T-helper 17 cell (primary cell): ENCODE data around the gene LYPD4. TPM values are rescaled to one million over a fixed set of nuclear protein-coding genes. Genes with fewer than 3 reads are reported as not detected.

Experiments
- ATAC-seq: fragments of 150-1000 bp; cut with Tn5 transposase; 2 replicates; pipeline ENCODE4 v1.10.0; 2021; ENCODE audit warnings: mild to moderate bottlenecking, moderate library complexity
- DNase-seq, 3 donors: peaks; one replicate each; pipeline versions ENCODE4 v3.0.0 to v3.0.0-alpha.2; 2020 to 2021
- H3K9me3 ChIP-seq: one replicate; pipeline ENCODE4 v1.7.0; 2013; ENCODE audit warnings: low read length, mild to moderate bottlenecking; ENCODE audit not compliant: control insufficient read depth, poor library complexity, severe bottlenecking
- H3K27ac Mint-ChIP-seq: one replicate; pipeline ENCODE4 v1.8.0; 2022; ENCODE audit warnings: mild to moderate bottlenecking, moderate library complexity, mixed read lengths
- H3K27me3 Mint-ChIP-seq: one replicate; pipeline ENCODE4 v1.8.0; 2022; ENCODE audit warnings: mixed read lengths
- H3K36me3 Mint-ChIP-seq: one replicate; pipeline ENCODE4 v1.8.0; 2022; ENCODE audit warnings: low read depth, mixed read lengths
- H3K4me1 Mint-ChIP-seq: one replicate; pipeline ENCODE4 v1.8.0; 2022; ENCODE audit warnings: mild to moderate bottlenecking, mixed read lengths
- H3K4me3 Mint-ChIP-seq: one replicate; pipeline ENCODE4 v1.8.0; 2022; ENCODE audit warnings: mild to moderate bottlenecking, moderate library complexity, mixed read lengths
- total RNA-seq, 4 donors: library from RNA in 2 of 4; stranded (reverse) in 2 of 4; gene quantifications; one replicate each; pipeline ENCODE4 v1.2.3 and lab custom pipeline; 2022 to 2026

Gene LYPD4
- total RNA-seq, 2 donors from 2014 or later: not detected

DNA sequence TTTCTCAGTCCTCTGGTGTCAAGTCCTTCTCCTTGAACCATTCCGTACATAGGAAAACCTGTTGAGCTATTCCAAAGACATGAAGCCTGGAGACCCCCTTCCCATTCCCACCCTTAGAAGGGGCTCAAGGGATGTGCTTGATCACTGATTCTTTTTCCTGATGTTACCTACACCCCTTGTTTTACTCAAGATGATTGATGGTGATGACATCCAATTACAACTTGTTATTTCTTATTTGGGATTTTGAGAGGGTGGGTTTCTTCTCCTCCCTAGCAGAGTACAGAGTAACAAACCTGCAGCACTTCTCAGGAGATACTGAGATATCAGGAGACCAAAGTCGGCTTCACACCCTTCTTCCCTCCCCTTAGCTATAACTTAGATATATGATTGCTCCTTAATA, 8.9 kb upstream of the LYPD4 start:
- ATAC-seq: no peak
- H3K4me1 Mint-ChIP-seq: peaks cover 7% of the 10 kb centered on the region
- H3K27me3 Mint-ChIP-seq: peaks cover 46% of the 10 kb centered on the region
- no peaks in the 10 kb centered on the region for H3K9me3 ChIP-seq
- no peaks in the 10 kb centered on the region for H3K36me3 Mint-ChIP-seq
- no peak overlapping the region for H3K4me3 Mint-ChIP-seq
- H3K27ac Mint-ChIP-seq: no peak overlapping the region
- DNase-seq: no peak

DNA sequence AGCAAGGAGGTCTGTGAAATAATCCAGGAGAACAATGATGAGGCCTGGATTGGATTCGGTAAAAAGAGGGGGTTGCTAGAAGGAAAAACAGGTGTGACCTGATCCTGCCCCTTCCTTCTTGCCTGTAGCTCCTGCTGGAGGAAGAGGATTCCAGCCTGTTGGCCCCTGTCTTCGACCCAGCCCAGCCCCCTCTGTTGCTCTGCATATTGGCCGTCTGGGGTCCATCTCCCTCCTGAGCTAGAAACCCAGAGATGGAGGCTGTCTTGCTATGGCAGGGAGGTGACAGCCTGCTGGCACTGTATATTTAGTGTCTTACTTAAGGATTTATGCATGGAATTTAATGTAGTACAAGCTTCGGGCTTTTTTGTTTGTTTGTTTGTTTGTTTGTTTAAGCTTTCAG, 7.0 kb upstream of the LYPD4 start:
- Mint-ChIP-seq H3K27ac (no peak overlapping the region), H3K4me3 (no peak overlapping the region), H3K27me3 (peaks cover 46% of the 10 kb centered on the region), H3K4me1 (peaks cover 7% of the 10 kb centered on the region), H3K36me3 (no peaks in the 10 kb centered on the region)
- DNase-seq (no peak), ATAC-seq (no peak)
- H3K9me3 ChIP-seq: no peaks in the 10 kb centered on the region

DNA sequence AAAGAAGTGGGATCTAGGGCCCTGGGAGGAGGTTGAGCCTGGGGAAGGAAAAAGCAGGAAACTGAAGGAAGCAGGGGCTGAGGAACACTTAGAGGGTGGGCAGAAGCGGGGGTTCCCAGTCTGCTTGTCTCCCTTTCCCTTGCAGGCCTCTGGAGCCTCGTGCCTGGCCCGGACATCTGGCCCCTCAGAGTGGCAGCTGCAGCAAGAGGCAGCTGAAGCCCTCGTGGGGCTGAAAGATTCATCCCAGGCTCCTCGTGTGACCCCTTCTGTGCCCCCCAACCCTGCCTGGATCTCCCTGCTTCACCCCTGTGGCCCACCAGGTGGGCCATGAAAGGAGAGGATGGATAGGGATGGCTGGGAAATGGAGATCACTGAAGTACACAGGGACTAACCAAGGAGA, 5.9 kb upstream of the LYPD4 start:
- Mint-ChIP-seq H3K4me1 (peaks cover 7% of the 10 kb centered on the region), H3K4me3 (no peak overlapping the region), H3K27ac (no peak overlapping the region), H3K36me3 (peaks cover 6% of the 10 kb centered on the region), H3K27me3 (peaks cover 46% of the 10 kb centered on the region)
- DNase-seq (no peak), ATAC-seq (no peak)
- no peaks in the 10 kb centered on the region for H3K9me3 ChIP-seq

DNA sequence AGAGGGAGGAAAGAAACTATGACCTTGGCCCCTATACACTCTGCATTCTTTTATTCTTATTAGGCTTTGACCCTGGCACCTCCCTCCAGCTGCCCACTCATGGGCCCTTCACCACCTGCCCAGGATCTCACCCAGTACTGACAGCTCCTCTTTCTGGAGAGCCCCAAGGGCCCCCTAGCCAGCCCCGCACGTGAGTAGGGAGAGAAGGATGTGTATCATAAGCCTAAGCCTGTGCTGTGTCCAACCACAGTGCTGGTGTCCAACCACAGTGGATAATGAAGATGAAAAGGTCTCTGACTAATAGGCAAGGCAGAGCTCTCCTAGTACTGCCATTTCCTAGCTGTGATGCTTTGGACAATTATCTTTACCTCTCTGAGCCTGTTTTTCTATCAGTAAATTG, 4.6 kb upstream of the LYPD4 start:
- DNase-seq (no peak), ATAC-seq (no peak)
- H3K4me1 Mint-ChIP-seq: peaks cover 4% of the 10 kb centered on the region
- no peaks in the 10 kb centered on the region for H3K9me3 ChIP-seq
- no peak overlapping the region for H3K4me3 Mint-ChIP-seq
- H3K36me3 Mint-ChIP-seq: peaks cover 6% of the 10 kb centered on the region
- H3K27ac Mint-ChIP-seq: no peak overlapping the region
- peaks cover 35% of the 10 kb centered on the region for H3K27me3 Mint-ChIP-seq

DNA sequence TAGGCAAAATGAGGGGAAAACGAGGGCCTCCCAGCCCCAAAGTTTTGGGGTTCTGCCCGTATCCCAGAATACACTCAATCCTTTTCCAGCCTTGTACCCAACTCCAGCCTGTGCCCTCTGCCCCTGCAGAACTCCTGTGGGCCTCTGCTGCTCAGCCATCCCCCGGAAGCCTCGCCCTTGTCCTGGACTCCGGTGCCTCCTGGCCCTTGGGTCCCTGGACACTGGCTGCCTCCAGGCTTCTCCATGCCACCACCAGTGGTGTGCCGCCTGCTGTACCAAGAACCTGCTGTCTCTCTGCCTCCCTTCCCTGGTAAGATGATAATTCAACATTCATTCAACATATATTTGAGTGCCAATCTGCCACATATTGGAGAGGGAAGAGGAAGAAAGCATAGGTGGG, 4.2 kb upstream of the LYPD4 start:
- Mint-ChIP-seq H3K4me1 (peaks cover 3% of the 10 kb centered on the region), H3K27ac (no peak overlapping the region), H3K27me3 (peaks cover 32% of the 10 kb centered on the region), H3K4me3 (no peak overlapping the region), H3K36me3 (peaks cover 6% of the 10 kb centered on the region)
- no peak for DNase-seq
- no peaks in the 10 kb centered on the region for H3K9me3 ChIP-seq
- no peak for ATAC-seq

DNA sequence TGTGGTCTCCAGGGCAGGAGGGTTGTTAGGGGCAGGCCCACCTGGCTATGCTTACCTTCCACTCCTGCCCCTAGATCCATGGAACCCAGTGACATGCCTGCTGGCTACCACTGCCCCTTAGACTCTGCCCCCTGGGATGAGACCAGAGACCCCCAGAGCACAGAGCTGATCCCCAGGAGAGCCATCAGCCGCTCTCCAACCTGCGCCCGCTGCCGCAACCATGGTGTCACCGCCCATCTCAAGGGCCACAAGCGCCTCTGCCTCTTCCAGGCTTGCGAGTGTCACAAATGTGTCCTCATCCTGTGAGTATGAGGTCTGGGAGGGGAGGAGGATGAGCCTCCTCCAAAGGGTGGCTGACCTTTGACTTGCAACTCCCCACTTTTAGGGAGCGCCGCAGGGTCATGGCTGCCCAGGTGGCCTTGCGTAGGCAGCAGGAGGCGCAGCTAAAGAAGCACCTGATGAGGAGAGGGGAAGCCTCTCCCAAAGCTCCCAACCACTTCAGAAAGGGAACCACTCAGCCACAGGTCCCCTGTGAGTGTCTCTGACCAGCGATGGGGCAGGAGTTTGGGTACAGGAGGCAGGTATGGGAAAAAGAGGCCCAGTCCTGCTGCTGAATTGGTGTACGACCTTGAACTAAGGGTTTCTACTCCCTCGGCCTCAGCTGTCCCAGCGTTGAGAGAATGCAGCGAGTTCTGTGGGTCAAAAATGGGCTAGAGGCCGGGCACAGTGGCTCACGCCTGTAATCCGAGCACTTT, 3.0 kb upstream of the LYPD4 start:
- no peak overlapping the region for H3K27ac Mint-ChIP-seq
- no peak for ATAC-seq

DNA sequence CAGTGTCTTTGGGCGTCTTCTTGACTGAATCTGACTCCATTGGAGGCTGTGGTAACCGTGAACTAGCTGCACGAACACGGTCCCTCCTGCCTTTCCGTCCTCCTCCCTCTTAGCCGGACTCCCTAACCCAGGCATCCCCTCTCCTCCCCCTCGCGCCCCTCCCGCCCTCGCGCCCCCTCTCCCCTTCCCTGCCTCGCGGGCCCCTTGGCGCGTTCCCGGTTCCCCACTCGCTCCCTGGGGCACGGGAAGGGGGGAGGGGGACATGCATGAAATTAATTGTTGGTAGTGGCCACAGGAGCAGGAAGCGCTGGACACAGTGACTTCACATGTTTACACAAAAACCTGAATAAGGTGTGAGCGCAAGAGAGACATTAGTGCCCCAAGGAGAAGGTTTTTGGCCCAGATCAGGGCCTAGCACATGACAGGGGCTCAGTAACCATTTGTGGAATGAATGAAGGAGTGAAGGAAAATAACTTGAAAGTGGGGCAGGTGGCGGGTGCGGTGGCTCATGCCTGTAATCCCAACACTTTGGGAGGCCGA, 638 bp upstream of the LYPD4 start:
- DNase-seq: no peak
- ATAC-seq: no peak
- Mint-ChIP-seq H3K4me1 (no peaks in the 10 kb centered on the region), H3K27ac (no peak overlapping the region), H3K36me3 (peaks cover 6% of the 10 kb centered on the region), H3K4me3 (no peak overlapping the region), H3K27me3 (peaks cover 9% of the 10 kb centered on the region)
- H3K9me3 ChIP-seq: no peaks in the 10 kb centered on the region

More for the DNA sequence above, 3.0 kb upstream of the LYPD4 start:
- Mint-ChIP-seq H3K27me3 (peaks cover 28% of the 10 kb centered on the region), H3K36me3 (peaks cover 6% of the 10 kb centered on the region), H3K4me3 (no peak overlapping the region), H3K4me1 (peaks cover 2% of the 10 kb centered on the region)
- no peak for DNase-seq
- H3K9me3 ChIP-seq: no peaks in the 10 kb centered on the region

DNA sequence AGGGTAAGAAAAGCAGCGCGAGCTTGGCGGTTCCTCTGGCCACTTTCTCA, 343 bp upstream of the LYPD4 start, which contains the start of gene DMRTC2:
Gene DMRTC2 (plus strand): TSS at position 42 of the 50 bp plus-strand sequence. CDS start 2,387 bp downstream, outside the sequence.
- H3K4me1 Mint-ChIP-seq: no peaks in the 10 kb centered on the region
- ATAC-seq (no peak), DNase-seq (no peak)
- peaks cover 6% of the 10 kb centered on the region for H3K36me3 Mint-ChIP-seq
- H3K9me3 ChIP-seq: no peaks in the 10 kb centered on the region
- peaks cover 9% of the 10 kb centered on the region for H3K27me3 Mint-ChIP-seq
- H3K27ac Mint-ChIP-seq: peak within 1 kb of the TSS; percentile 35
- no peak within 1 kb of the TSS for H3K4me3 Mint-ChIP-seq

DNA sequence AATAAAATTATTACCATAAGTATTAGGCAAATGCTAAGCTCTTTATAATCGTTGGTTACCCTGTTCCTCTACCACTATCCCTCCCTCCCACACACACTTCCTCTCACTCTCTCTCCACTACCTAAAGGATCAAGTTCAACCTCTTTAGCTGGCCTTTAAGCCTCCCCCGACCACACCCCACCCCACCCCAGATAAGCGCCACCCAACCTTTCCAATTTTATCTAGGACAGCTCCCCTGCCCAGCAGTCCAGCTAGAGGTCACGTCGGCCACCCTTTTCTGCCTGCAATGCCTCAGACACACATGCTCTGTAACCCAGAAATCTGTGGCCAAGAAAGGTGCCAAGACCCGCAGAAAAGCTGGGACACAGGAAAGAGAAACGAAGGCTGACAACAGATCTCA, 1.1 kb downstream of the LYPD4 start:
- peak overlapping the region; percentile 35 for H3K27ac Mint-ChIP-seq
- no peaks in the 10 kb centered on the region for H3K4me1 Mint-ChIP-seq
- peaks cover 6% of the 10 kb centered on the region for H3K36me3 Mint-ChIP-seq
- peaks cover 8% of the 10 kb centered on the region for H3K27me3 Mint-ChIP-seq
- ATAC-seq (no peak), DNase-seq (no peak)
- H3K9me3 ChIP-seq: no peaks in the 10 kb centered on the region
- no peak overlapping the region for H3K4me3 Mint-ChIP-seq

DNA sequence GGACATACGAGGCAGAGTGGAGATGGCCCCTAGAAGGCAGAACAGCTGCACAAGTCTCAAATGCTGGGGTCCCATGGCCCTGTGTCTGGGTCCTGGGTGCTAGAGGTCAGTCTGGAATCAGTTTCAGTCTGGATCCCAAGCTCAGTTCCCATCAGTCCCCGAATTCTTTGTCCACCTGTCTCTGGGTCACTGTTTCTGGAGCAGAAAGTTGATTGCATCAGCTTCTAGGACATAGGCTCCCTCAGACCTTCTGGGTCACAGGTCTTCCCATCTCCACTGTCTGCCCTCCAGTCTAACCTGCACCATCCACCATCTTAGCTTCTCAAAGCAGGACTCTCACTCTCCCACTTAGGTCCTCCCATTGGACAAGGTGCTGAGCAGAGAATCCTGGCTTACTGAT, 5.3 kb downstream of the LYPD4 start:
- Mint-ChIP-seq H3K4me1 (peaks cover 2% of the 10 kb centered on the region), H3K27ac (no peak overlapping the region), H3K36me3 (peaks cover 2% of the 10 kb centered on the region), H3K4me3 (no peak overlapping the region), H3K27me3 (peaks cover 35% of the 10 kb centered on the region)
- DNase-seq (no peak), ATAC-seq (no peak)
- no peaks in the 10 kb centered on the region for H3K9me3 ChIP-seq

DNA sequence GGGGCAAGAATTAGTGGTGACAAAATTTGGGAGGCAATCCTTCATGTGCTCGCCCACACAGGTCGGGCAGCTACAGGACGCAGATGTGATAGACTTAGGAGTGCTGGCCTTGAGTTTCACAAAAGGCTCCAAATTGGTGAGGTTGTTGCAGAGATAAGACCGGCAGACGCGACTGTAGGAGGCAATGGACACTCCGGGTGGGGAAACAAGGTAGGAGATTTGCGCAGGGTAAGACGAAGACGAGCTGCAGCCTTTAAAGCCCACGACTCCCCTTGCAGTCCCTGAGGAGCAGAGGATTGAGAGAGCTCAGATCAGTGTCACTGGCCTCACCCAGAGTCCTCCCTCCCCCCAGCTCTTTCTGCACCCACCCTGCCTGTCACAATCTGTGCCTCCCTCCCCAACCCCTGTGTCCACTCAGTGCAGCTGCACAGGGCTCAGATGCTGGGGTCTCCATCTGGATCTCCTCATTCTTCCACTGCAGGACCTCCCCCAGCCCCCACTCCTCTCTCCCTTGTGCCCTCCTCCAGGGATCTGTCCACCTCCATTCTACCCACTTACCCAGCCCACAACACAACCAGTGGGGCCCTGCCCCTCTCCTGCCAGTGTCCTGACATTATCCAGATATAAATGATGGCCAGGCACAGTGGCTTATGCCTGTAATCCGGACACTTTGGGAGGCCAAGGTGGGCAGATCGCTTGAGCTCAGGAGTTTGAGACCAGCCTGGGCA, 6.3 kb downstream of the LYPD4 start:
- H3K9me3 ChIP-seq: no peaks in the 10 kb centered on the region
- ATAC-seq: no peak
- Mint-ChIP-seq H3K27ac (no peak overlapping the region), H3K4me1 (peaks cover 2% of the 10 kb centered on the region), H3K27me3 (peaks cover 37% of the 10 kb centered on the region), H3K4me3 (no peak overlapping the region), H3K36me3 (peaks cover 2% of the 10 kb centered on the region)
- DNase-seq: no peak

DNA sequence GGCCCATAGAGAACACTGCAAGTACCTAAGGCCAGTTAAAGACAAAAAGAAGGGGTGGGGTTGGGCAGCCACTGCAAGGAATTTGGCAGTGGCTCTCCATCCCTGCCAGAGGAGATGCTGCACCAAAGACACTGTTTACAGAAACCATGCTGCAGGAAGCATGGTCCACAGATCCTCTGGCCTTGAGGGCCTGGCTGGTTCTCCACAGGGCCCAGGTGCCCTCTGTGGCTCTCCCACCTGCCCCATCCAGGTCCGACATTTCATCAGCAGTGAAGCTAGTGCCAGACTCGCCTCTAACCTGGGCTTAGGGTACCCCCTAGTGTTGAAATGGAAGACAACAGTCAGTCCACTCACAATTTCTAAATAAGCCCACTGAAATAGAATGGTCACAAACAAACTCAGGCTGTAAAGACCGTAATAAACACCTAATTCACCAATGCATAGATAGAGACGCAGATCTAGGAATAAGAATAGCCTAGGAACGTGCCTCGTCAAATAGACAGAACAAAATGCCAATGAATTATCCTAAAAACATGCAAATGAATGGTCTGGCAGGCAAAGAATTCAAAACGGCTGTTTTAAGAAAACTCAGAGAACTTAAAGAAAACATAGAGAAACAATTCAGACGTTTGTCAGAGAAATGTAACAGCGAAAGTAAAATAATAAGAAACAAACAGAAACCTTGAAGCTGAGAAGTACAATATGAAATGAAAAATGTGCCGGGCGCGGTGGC, 23.3 kb downstream of the LYPD4 start:
- Mint-ChIP-seq H3K27ac (no peak overlapping the region), H3K4me1 (peaks cover 3% of the 10 kb centered on the region), H3K4me3 (no peak overlapping the region), H3K27me3 (peaks cover 33% of the 10 kb centered on the region), H3K36me3 (peaks cover 2% of the 10 kb centered on the region)
- H3K9me3 ChIP-seq: no peaks in the 10 kb centered on the region
- DNase-seq: peak in 1 of 3 donors; percentile 26
- peak; percentile 82 for ATAC-seq

DNA sequence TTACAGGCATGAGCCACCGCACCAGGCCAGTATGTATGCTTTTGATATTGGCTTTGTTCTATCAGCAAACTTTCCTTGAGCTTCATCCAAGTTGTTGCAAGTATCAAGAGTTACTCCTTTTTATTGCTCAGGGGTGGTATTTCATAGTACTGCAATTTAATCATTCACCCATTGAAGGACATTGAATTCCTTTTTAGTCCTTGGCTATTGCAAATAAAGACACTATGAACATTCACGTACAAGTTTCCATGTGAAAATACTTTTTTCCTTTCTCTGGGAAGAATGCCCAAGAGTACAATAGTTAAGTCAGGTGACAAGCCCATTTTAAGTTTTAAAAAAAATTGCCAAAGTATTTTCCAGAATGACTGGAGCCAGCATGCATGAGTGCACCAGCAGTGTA, 27.7 kb downstream of the LYPD4 start:
- no peaks in the 10 kb centered on the region for H3K9me3 ChIP-seq
- H3K27me3 Mint-ChIP-seq: peaks cover 12% of the 10 kb centered on the region
- no peak overlapping the region for H3K4me3 Mint-ChIP-seq
- ATAC-seq (no peak), DNase-seq (no peak)
- no peaks in the 10 kb centered on the region for H3K36me3 Mint-ChIP-seq
- peaks cover 6% of the 10 kb centered on the region for H3K4me1 Mint-ChIP-seq
- H3K27ac Mint-ChIP-seq: no peak overlapping the region
